WI38 (cell line): ENCODE data around the gene ISCU.

ENCODE experiments used
- H3K4me3 ChIP-seq: 2 replicates; pipeline ENCODE4 v1.5.1; 2011; ENCODE audit warnings: low read depth, mild to moderate bottlenecking, control low read depth, low read length
- TF ChIP-seq, protein P1 (sequence below): IDR thresholded peaks from 2 replicates; pipeline ENCODE4 v1.5.1; 2012; ENCODE audit warnings: low read depth, mild to moderate bottlenecking, control low read depth, low read length

The ISCU gene

DNA sequence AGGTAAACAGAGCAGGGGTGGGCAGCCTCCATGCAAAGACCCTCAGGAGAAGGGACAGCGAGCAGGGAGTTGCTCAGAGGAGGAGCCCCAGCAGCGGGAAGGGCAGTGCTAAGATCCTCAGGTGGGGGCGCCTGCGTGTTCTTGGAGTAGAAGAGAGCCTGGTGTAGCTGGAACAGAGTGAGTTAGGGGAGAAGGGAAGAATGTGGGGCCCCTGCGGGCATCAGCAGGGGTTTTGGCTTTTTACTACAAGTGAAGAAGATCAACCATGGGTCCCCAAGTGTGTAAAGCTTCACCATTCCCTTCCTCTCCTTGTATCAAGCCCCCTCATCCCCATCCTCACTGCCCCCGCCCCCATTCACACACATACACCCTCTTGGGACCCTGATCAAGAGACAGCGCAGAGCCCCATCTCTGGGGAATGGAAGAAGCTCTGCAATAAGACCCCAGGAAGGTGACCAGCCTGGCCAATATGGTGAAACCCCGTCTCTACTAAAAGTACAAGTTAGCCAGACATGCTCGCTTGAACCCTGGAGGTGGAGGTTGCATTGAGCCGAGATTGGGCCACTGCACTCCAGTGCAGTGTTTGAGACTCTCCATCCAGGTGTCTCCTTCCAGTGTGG lies 45.7 kb downstream of the ISCU start:
- TF ChIP-seq, protein P1, sequence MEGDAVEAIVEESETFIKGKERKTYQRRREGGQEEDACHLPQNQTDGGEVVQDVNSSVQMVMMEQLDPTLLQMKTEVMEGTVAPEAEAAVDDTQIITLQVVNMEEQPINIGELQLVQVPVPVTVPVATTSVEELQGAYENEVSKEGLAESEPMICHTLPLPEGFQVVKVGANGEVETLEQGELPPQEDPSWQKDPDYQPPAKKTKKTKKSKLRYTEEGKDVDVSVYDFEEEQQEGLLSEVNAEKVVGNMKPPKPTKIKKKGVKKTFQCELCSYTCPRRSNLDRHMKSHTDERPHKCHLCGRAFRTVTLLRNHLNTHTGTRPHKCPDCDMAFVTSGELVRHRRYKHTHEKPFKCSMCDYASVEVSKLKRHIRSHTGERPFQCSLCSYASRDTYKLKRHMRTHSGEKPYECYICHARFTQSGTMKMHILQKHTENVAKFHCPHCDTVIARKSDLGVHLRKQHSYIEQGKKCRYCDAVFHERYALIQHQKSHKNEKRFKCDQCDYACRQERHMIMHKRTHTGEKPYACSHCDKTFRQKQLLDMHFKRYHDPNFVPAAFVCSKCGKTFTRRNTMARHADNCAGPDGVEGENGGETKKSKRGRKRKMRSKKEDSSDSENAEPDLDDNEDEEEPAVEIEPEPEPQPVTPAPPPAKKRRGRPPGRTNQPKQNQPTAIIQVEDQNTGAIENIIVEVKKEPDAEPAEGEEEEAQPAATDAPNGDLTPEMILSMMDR = no peak

DNA sequence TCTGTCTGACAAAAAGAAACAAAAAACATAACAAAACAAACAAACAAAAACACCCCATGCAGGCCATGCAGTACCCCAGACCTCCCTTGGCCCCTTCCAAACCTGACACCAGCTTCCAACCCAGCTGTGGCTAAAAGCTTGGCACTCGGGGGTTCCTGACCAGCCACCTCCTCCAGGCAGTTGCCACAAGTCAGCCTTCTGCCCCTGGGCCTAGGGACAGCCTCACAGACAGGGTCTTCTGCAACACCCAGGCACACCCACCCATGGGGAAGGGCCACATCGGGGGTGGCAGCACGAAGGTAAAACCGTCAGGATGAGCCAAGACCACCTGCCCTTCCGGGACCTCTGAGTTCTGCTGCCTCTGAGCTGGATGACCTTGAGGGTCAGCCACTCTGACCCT lies 46.2 kb downstream of the ISCU start:
- H3K4me3 ChIP-seq = no peak overlapping the region
- TF ChIP-seq, protein P1 = no peak

More for the DNA sequence above, 45.7 kb downstream of the ISCU start:
- no peak overlapping the region for H3K4me3 ChIP-seq

DNA sequence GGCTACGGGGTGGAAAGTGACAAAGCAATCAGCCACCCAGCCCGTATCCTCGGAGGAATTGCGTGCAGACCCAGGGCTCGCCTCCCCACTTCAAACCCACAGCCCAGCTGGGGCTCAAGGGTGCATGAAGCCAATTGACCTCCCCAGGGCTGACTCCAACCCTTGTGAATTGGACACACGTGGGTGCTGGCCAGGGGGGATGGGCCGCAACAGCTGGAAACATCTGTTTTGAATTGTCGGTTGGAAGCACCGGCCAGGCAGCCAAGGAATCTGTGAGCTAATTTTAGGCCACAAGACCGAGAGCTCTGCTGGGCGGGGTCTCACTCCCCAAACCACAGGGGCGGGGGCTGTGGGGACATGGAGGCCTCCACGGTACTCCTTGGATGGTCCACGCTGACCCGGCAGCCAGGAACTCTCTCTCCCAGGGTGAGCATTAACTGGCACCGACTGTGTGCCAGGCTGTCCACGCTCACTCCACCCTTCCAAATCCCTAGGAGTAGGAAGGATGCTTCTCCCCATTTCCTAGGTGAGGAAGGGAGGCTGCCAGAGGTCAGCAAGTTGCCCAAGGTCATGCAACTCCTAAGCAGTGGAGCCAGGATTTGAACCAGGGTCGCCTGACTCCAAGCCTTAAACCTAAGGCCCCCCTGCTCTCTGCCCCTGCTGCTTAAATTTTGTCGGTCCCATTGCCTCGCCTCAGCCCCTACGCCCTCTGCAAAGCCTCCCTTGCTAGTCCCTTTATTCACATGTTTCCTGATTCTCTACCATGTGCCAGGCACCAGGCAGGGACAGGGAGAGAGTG lies 47.3 kb downstream of the ISCU start:
- H3K4me3 ChIP-seq = no peak overlapping the region
- TF ChIP-seq, protein P1 = no peak

DNA sequence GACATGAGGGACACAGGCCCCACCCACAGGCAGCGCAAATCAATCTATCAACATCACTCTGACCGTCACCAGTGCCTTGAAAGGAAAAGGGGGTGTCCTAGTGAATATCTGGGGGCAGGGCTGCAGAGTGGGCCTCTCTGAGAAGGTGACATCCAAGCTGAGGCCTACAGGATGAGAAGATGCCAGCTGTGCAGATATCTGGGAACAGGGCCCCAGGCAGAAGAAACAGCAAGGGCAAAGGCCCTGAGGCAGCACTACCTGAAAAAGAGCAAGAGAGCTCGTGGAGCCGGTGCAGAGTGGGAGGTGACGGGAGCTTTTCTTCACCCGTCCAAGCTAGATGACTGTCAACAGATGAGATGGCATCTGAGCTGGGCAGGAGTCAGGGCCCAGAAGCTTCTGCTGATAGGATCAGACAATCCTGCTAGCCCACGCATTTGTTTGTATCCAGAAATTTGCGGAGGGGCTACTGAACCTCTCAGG lies 48.0 kb downstream of the ISCU start:
- H3K4me3 ChIP-seq = no peak overlapping the region
- TF ChIP-seq, protein P1 = no peak

DNA sequence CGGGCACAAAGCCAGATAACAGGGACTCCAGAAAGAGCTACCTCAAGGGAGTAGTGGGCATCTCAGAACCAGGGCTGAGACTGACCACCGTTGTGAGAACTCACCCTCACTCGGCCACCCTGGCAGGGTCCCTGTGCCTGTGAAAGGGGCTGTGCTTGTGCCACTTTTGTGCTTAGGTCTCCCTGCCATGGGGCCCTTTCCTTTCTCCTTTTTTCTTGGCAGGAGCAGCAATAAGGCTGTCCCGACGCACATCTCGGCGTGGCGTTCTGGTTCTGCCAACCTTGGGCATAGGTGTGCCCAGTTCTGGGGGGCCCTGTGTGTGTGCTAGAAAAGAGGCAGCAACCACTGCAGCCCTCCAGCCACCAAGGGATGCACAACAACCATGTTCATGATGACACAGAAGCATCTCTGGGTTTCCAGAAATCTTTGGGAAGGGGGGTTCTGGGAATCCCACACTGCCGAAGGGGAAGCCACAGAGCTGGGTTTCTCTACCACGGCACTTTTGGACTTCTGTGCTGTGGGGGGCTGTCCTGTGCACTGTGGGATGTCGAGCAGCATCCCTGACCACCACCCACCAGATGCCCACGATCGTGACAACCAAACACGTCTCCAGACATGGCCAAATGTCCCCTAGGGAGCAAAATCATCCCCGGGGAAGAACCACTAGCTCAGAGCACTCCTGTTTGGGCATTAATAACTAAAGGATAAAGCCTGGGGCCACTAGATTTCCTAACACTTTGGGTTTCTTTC lies 48.6 kb downstream of the ISCU start:
- TF ChIP-seq, protein P1 = no peak
- no peak overlapping the region for H3K4me3 ChIP-seq

DNA sequence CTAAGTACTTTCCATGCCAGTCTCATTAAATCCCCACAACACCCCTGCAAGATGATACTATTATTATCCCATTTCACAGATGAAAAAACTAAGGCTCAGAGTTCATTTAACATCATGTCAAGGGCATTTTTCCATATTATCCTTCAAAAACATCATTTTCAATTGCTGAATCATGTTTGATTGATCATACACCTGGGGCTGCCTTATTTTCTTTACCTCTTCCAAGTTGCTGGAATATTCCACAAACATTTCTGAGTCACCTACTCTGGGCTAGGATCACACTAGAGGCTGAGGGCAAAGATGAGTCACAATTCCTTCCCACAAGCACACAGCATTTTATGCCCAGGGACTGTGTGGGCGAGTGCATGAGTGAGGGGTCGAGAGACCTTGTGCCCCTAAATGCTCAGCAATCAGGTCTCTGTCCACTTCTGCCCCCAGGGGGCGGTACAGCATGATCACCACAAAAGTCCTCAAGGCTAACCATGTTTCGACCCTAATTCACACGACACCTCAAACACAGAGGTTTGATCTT lies 49.6 kb downstream of the ISCU start:
- TF ChIP-seq, protein P1 = peak; percentile 39
- no peak overlapping the region for H3K4me3 ChIP-seq
